Right atrium auricular region (tissue), 2 donors: ENCODE measurements around the gene KCNN4. TPM values are rescaled to one million over a fixed set of nuclear protein-coding genes. Genes with fewer than 3 reads are reported as not detected.
"Not testable (repeated sequence)": the region's sequence is repeated elsewhere in the genome, so short reads cannot be mapped to it uniquely, and the experiment has no call there.

ENCODE experiments used
- DNase-seq: peaks from one replicate; pipeline ENCODE4 v3.0.0-alpha.2; 2019; ENCODE audit warnings: low spot score
- H3K27ac ChIP-seq, 2 donors: fragments of 200-600 bp; sonication (generic); 1 replicate in 1 of 2; 2 replicates in 1 of 2; pipeline ENCODE4 v1.5.1; 2016 to 2019
- H3K27me3 ChIP-seq, 2 donors: fragments of 200-600 bp; sonication (generic); one replicate each; pipeline versions ENCODE4 v1.5.1 to v1.6.0; 2017 to 2019
- H3K36me3 ChIP-seq: fragments of 200-600 bp; sonication (generic); one replicate; pipeline ENCODE4 v1.5.1; 2016
- H3K4me1 ChIP-seq, 2 donors: fragments of 200-600 bp; sonication (generic); one replicate each; pipeline versions ENCODE4 v1.5.1 to v1.6.0; 2017 to 2019
- H3K4me3 ChIP-seq, 2 donors: fragments of 200-600 bp; sonication (generic); 1 replicate in 1 of 2; 2 replicates in 1 of 2; pipeline ENCODE4 v1.5.1; 2017 to 2019; ENCODE audit warnings: mild to moderate bottlenecking in 1 of 2, moderate library complexity in 1 of 2
- H3K9me3 ChIP-seq, 2 donors: fragments of 200-600 bp; sonication (generic); one replicate each; pipeline ENCODE4 v1.5.1; 2019
- CTCF ChIP-seq, 2 donors: fragments of 200-600 bp; sonication (generic); IDR thresholded peaks; one replicate each; pipeline ENCODE4 v1.5.1; 2019; ENCODE audit warnings: antibody characterized with exemption in 2 of 2
- total RNA-seq, 2 donors: library from RNA; depleted of rRNA; stranded (reverse); fragments of >200 nt; gene quantifications; one replicate each; pipeline ENCODE4 v1.1.0, GENCODE V29; 2016

Gene KCNN4
- total RNA-seq, 2 donors from 2014 or later: 1.3 to 2.0 TPM

- DNase-seq: no peak
These were observed 13.5 kb downstream of the KCNN4 start for GRCh38 chr19:43767316-43767715.

GRCh38 chr19:43766755-43767043 is 14.1 kb downstream of the KCNN4 start:
- Histone ChIP-seq H3K27me3 (no peaks in the 10 kb centered on the region), H3K9me3 (no peaks in the 10 kb centered on the region), H3K36me3 (no peaks in the 10 kb centered on the region), H3K27ac (no peak overlapping the region), H3K4me1 (peaks cover 0 to 11% of the 10 kb centered on the region in 2 donors), H3K4me3 (no peak overlapping the region)
- no peak for TF ChIP-seq CTCF (IDR thresholded peaks at IDR 0.05)
- DNase-seq: no peak

More at GRCh38 chr19:43767316-43767715, 13.5 kb downstream of the KCNN4 start:
- H3K4me3 ChIP-seq: no peak overlapping the region
- no peaks in the 10 kb centered on the region for H3K36me3 ChIP-seq
- no peaks in the 10 kb centered on the region for H3K27me3 ChIP-seq
- H3K9me3 ChIP-seq: no peaks in the 10 kb centered on the region
- H3K27ac ChIP-seq: no peak overlapping the region
- peaks cover 0 to 11% of the 10 kb centered on the region in 2 donors for H3K4me1 ChIP-seq
- no peak for TF ChIP-seq CTCF (IDR thresholded peaks at IDR 0.05)

GRCh38 chr19:43765109-43765876 is 15.5 kb downstream of the KCNN4 start:
- H3K36me3 ChIP-seq: no peaks in the 10 kb centered on the region
- peaks cover 0 to 11% of the 10 kb centered on the region in 2 donors for H3K4me1 ChIP-seq
- peak; percentile 93 for DNase-seq

GRCh38 chr19:43764684-43765083 is 16.1 kb downstream of the KCNN4 start:
- not testable (repeated sequence) for H3K4me3 ChIP-seq, H3K9me3 ChIP-seq, DNase-seq, H3K36me3 ChIP-seq, H3K27me3 ChIP-seq
- peaks cover 0 to 11% of the 10 kb centered on the region in 2 donors for H3K4me1 ChIP-seq
- H3K27ac ChIP-seq: peak overlapping the region; percentile 63 to 66

More at GRCh38 chr19:43765109-43765876, 15.5 kb downstream of the KCNN4 start:
- H3K27ac ChIP-seq: peak overlapping the region; percentile 63 to 66
- no peaks in the 10 kb centered on the region for H3K9me3 ChIP-seq
- no peak overlapping the region for H3K4me3 ChIP-seq
- no peak for TF ChIP-seq CTCF (IDR thresholded peaks at IDR 0.05)
- no peaks in the 10 kb centered on the region for H3K27me3 ChIP-seq

GRCh38 chr19:43763473-43763939 is 17.3 kb downstream of the KCNN4 start:
- no peaks in the 10 kb centered on the region for H3K36me3 ChIP-seq
- DNase-seq: no peak
- H3K27me3 ChIP-seq: no peaks in the 10 kb centered on the region
- peak overlapping the region in 1 of 2 donors; percentile 10 for H3K27ac ChIP-seq
- no peak overlapping the region for H3K4me3 ChIP-seq
- TF ChIP-seq CTCF (IDR thresholded peaks at IDR 0.05): no peak
- peaks cover 0 to 11% of the 10 kb centered on the region in 2 donors for H3K4me1 ChIP-seq
- H3K9me3 ChIP-seq: no peaks in the 10 kb centered on the region

- Histone ChIP-seq H3K4me1 (peaks cover 0 to 11% of the 10 kb centered on the region in 2 donors), H3K4me3 (no peak overlapping the region), H3K27me3 (no peaks in the 10 kb centered on the region), H3K27ac (no peak overlapping the region), H3K36me3 (no peaks in the 10 kb centered on the region), H3K9me3 (no peaks in the 10 kb centered on the region)
- no peak for DNase-seq
- TF ChIP-seq CTCF (IDR thresholded peaks at IDR 0.05): no peak
These were observed 18.0 kb downstream of the KCNN4 start for GRCh38 chr19:43762814-43763213.
